ENCODE results near the gene MPG.

Gene MPG

GRCh38 chr16:120756-121155, 42.7 kb downstream of the MPG start:
- TF ChIP-seq TCF12 (IDR thresholded peaks at IDR 0.05; ENCODE audit: low read depth): no peak
- no peak for TF ChIP-seq MAX (IDR thresholded peaks at IDR 0.05)
- no peak for TF ChIP-seq YY1 (IDR thresholded peaks at IDR 0.05; ENCODE audit: low read depth)
- TF ChIP-seq EP300 (IDR thresholded peaks at IDR 0.05; ENCODE audit: borderline replicate concordance): no peak
- TF ChIP-seq EGR1 (IDR thresholded peaks at IDR 0.05): no peak
- no peak for TF ChIP-seq RAD21 (IDR thresholded peaks at IDR 0.05; ENCODE audit: low read depth)
- TF ChIP-seq NFIC (IDR thresholded peaks at IDR 0.05): no peak
- TF ChIP-seq USF1 (IDR thresholded peaks at IDR 0.05): no peak
- TF ChIP-seq CEBPB (IDR thresholded peaks at IDR 0.05): no peak
- TF ChIP-seq TAF1 (IDR thresholded peaks at IDR 0.05; ENCODE audit: low read depth): no peak
- no peak for TF ChIP-seq REST (IDR thresholded peaks at IDR 0.05; ENCODE audit: low read depth)
- no peak for TF ChIP-seq ZBTB7A (IDR thresholded peaks at IDR 0.05; ENCODE audit: low read depth)
- TF ChIP-seq TEAD4 (IDR thresholded peaks at IDR 0.05): no peak
- no peak for TF ChIP-seq CREB1 (IDR thresholded peaks at IDR 0.05; ENCODE audit: low read depth)
- TF ChIP-seq FOXM1 (IDR thresholded peaks at IDR 0.05; ENCODE audit: borderline replicate concordance, low read depth): no peak

- no peak for TF ChIP-seq YY1 (IDR thresholded peaks at IDR 0.05; ENCODE audit: low read depth)
- TF ChIP-seq RAD21 (IDR thresholded peaks at IDR 0.05; ENCODE audit: low read depth): no peak
- no peak for TF ChIP-seq TAF1 (IDR thresholded peaks at IDR 0.05; ENCODE audit: low read depth)
- TF ChIP-seq FOXM1 (IDR thresholded peaks at IDR 0.05; ENCODE audit: borderline replicate concordance, low read depth): no peak
- no peak for TF ChIP-seq MAX (IDR thresholded peaks at IDR 0.05)
- no peak for TF ChIP-seq CREB1 (IDR thresholded peaks at IDR 0.05; ENCODE audit: low read depth)
- no peak for TF ChIP-seq TEAD4 (IDR thresholded peaks at IDR 0.05)
- TF ChIP-seq CEBPB (IDR thresholded peaks at IDR 0.05): no peak
- no peak for TF ChIP-seq TCF12 (IDR thresholded peaks at IDR 0.05; ENCODE audit: low read depth)
- no peak for TF ChIP-seq EGR1 (IDR thresholded peaks at IDR 0.05)
- TF ChIP-seq USF1 (IDR thresholded peaks at IDR 0.05): no peak
- TF ChIP-seq NFIC (IDR thresholded peaks at IDR 0.05): no peak
Measured at GRCh38 chr16:122361-122760, 44.3 kb downstream of the MPG start.

- TF ChIP-seq CREB1 (IDR thresholded peaks at IDR 0.05; ENCODE audit: low read depth) (no peak), FOXM1 (IDR thresholded peaks at IDR 0.05; ENCODE audit: borderline replicate concordance, low read depth) (no peak), MAX (IDR thresholded peaks at IDR 0.05) (no peak), EP300 (IDR thresholded peaks at IDR 0.05; ENCODE audit: borderline replicate concordance) (no peak), NFIC (IDR thresholded peaks at IDR 0.05) (no peak), REST (IDR thresholded peaks at IDR 0.05; ENCODE audit: low read depth) (no peak), ZBTB7A (IDR thresholded peaks at IDR 0.05; ENCODE audit: low read depth) (no peak), TAF1 (IDR thresholded peaks at IDR 0.05; ENCODE audit: low read depth) (no peak), EGR1 (IDR thresholded peaks at IDR 0.05) (no peak), TEAD4 (IDR thresholded peaks at IDR 0.05) (no peak), RAD21 (IDR thresholded peaks at IDR 0.05; ENCODE audit: low read depth) (no peak), USF1 (IDR thresholded peaks at IDR 0.05) (no peak), TCF12 (IDR thresholded peaks at IDR 0.05; ENCODE audit: low read depth) (no peak), CEBPB (IDR thresholded peaks at IDR 0.05) (no peak), YY1 (IDR thresholded peaks at IDR 0.05; ENCODE audit: low read depth) (no peak)
Measured at GRCh38 chr16:125011-125410, 47.0 kb downstream of the MPG start.

- TF ChIP-seq ZBTB7A (IDR thresholded peaks at IDR 0.05; ENCODE audit: low read depth): no peak
- TF ChIP-seq RAD21 (IDR thresholded peaks at IDR 0.05; ENCODE audit: low read depth): no peak
- no peak for TF ChIP-seq NFIC (IDR thresholded peaks at IDR 0.05)
- no peak for TF ChIP-seq CREB1 (IDR thresholded peaks at IDR 0.05; ENCODE audit: low read depth)
- no peak for TF ChIP-seq TEAD4 (IDR thresholded peaks at IDR 0.05)
- TF ChIP-seq USF1 (IDR thresholded peaks at IDR 0.05): no peak
- TF ChIP-seq CEBPB (IDR thresholded peaks at IDR 0.05): no peak
- TF ChIP-seq EP300 (IDR thresholded peaks at IDR 0.05; ENCODE audit: borderline replicate concordance): no peak
- no peak for TF ChIP-seq YY1 (IDR thresholded peaks at IDR 0.05; ENCODE audit: low read depth)
- no peak for TF ChIP-seq TCF12 (IDR thresholded peaks at IDR 0.05; ENCODE audit: low read depth)
- no peak for TF ChIP-seq EGR1 (IDR thresholded peaks at IDR 0.05)
- TF ChIP-seq FOXM1 (IDR thresholded peaks at IDR 0.05; ENCODE audit: borderline replicate concordance, low read depth): no peak
- no peak for TF ChIP-seq REST (IDR thresholded peaks at IDR 0.05; ENCODE audit: low read depth)
- TF ChIP-seq MAX (IDR thresholded peaks at IDR 0.05): no peak
- no peak for TF ChIP-seq TAF1 (IDR thresholded peaks at IDR 0.05; ENCODE audit: low read depth)
Measured at GRCh38 chr16:129075-129474, 51.0 kb downstream of the MPG start.

All from Ishikawa (cell line).